NCI-H2196 (cell line): ENCODE measurements around the gene TMEM231.
A peak's percentile ranks its signal among the peaks of the same experiment; 100 is the strongest.
"Not testable (repeated sequence)": the region's sequence is repeated elsewhere in the genome, so short reads cannot be mapped to it uniquely, and the experiment has no call there.

ENCODE experiments used
- DNase-seq: peaks from one replicate; lab custom pipeline; 2025; ENCODE audit not compliant: unreplicated experiment; lab: John Stamatoyannopoulos, UW

TMEM231 gene

GRCh38 chr16:75555707-75556430 lies at the start of gene TMEM231:
TMEM231 (minus strand) TSS chr16:75556252; CDS start chr16:75556209, 43 bp downstream.
- DNase-seq, result peak; percentile 89

DNA sequence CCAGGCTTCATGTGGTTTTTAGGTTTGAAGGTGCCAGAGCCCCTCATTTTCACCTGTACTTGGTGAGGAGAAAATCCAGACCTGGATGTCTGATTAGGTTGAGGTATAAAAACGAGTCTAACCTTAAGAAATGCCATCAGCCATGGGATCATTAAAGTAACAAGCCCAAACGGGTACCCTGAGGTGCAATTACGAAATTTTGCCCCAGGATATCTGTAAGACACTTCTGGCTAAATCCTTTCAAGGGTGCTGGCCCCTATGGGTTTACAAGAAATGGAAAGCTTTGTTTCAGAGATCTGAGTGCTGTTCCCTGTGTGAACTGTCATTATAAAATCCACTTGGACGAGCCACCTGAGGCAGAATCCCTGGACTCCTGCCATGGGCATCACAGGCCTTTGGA lies 47.2 kb upstream of the TMEM231 start:
- no peak for DNase-seq

DNA sequence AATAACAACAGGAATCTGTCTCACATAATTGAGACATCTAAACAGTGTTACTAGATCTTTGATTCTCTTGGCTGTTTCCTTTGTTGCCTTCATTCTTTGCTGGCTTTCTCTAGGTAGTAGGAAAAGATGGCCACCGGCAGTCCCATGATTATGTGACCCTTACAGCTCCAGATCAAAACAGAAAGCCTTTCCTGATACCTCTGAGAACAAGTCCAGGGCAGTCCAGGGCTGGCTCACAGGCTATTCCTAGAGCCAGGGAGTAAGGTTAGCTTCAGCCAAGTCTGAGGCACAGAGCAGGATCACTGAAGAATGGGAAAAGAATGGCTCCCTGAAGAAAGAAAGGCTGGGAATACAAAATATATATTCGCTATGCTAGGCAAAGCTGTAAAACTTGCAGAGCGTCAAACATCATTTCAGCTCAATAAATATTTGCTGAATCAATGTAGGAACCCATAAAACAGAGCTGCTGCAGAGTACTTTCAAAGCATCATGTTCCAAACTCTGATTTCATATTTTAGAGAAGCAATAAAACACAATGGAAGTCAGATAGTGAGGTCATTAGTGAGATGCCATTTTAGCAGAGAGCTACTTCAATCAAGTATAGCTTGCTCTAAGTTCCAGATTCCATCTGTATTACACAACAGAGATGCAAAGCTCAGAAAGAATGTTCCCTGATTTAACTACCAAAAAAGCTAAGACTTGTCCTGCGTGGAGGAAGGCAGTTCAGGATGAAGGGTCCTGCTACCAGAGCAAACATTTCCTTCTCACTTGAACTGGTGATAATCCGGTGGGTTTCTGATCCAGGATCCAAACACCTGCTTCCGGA lies 43.6 kb upstream of the TMEM231 start:
- no peak for DNase-seq

DNA sequence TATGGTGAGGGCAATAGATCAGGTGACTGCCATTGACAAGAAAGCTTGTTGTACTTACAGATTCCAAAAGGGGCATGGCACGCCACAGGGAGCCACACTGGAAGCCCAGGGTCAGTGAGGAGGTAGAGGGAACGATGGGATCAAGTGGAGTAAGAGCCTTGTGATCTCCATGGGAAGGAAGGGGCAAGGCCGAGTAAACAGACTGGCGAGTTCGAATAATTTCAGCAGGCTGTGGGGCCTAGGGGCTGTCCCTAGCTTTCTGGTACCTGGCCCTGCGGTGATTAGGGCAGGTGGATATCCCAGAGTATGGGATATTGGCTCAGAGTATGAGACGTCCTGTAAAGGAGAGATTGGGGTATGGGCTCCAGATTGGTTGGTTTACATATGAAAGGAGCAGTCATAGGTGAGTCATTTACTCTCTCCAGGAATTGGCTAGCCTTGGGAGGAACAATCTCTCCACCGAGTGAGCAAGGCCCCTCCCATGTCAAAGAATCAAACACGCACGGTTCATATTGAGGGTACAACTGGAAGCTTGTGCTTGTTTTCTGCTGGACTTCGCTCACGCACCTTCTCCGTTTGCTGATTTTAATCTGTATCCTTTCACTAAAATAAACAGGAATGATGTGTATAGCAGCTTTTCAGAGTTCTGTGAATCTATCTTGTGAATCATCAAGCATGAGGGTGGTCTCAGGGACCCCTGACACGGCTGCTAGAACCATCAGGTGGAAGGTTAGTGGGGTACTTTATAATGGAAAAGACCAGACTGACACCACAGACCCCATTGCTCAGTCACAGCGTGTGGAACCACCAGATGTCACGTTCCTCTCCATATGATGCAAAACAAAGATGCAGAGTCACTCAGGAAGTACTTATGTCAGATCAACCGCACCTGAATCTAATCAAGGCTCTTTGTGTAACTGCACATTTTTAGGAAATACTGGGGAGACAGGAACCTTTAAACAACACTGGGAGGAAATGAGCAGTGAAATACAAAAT lies 38.1 kb upstream of the TMEM231 start:
- no peak for DNase-seq

- DNase-seq, result no peak
Observed at GRCh38 chr16:75593308-75593707, 37.3 kb upstream of the TMEM231 start.

DNA sequence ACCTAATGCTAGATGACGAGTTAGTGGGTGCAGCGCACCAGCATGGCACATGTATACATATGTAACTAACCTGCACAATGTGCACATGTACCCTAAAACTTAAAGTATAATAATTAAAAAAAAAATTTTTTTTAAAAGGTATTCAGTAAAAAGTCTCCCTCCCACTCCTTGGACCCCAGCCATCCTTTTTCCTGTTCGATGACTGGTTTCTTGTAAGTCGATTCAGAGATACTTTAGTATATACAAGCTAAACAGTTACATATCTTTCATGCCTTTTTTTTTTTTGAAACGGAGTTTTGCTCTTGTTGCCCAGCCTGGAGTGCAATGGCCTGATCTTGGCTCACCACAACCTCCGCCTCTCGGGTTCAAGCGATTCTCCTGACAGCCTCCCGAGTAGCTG lies 35.9 kb upstream of the TMEM231 start:
- DNase-seq, result not testable (repeated sequence)

DNA sequence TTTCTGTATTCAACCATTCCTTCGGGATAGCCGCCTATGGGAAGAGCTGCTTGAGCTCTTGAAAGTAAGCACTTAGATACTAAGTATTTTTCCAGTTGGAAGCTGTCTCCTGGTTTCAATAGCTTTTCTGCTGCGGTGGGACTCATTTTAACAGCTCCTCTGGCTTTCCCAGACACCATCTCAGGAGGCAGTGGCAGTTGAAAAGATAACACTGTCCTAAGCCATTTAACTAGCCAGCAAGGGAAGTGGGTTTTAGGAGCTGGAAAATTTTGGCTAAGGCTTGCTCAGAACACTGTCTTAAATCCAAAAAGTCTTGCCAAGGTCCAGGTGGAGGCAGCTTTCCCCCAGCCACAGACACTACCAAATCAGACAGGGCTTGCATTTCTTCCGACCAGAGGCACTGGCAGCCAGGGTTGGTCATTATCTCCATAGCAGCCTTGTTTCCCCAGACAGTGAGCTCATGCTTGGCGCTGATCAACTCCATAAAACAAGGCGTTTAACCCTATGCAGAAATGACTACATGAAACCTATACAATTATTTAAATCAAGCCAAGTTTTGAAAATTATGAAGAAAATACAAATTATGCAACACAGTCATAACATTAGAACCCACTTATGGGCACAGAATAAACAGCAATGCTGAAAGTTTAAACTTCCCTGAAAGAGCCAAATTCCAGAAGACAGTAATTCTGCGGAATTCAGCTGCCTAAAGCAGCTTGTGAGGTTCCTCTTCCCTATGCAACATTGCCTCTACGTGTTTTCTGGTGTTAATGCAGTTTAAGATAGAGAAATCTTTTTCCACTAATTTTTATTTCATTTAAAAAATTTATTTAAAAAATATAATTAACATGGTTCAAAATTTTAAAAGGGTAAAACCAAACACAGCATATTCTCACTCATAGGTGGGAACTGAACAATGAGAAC lies 35.1 kb upstream of the TMEM231 start:
- no peak for DNase-seq

DNA sequence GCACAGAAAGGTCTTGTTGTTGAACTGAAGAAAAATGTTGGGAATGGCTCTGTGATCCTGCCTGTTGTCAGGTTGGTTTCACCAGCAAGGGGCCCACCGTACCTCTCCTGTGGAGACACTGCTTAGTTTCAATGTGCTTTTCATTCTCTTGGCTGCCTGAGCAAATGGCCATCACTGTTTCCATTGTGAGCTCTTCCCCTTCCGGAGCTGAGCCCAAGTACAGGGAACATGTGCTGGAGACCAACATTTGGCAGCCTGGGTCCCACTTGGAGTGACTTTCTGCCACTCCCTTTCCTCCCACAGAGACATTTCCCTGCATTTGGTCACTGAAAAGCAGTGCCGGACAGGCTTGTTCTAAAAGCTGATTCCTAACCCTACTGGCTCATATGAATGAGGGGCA lies 33.3 kb upstream of the TMEM231 start:
- no peak for DNase-seq

DNA sequence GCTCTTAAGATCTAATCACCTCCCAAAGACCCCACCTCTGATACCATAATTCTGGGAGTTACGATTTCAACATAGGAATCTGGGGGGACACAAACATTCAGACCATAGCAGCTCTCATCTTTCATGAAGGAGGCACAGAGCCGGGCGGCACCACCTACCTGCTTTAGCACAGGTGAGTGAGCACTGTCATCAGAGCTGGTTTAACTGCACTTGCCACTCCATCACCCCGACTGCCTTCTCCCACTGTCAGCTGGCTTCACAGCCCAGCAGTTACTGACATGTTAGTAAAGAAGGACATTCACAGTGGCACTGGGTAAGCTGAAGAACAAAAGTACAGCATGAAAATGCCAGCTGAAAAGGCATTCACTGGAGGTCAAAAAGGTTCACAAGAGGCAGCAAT lies 32.7 kb upstream of the TMEM231 start:
- no peak for DNase-seq

GRCh38 chr16:75584108-75584507 lies 28.1 kb upstream of the TMEM231 start:
- no peak for DNase-seq

DNA sequence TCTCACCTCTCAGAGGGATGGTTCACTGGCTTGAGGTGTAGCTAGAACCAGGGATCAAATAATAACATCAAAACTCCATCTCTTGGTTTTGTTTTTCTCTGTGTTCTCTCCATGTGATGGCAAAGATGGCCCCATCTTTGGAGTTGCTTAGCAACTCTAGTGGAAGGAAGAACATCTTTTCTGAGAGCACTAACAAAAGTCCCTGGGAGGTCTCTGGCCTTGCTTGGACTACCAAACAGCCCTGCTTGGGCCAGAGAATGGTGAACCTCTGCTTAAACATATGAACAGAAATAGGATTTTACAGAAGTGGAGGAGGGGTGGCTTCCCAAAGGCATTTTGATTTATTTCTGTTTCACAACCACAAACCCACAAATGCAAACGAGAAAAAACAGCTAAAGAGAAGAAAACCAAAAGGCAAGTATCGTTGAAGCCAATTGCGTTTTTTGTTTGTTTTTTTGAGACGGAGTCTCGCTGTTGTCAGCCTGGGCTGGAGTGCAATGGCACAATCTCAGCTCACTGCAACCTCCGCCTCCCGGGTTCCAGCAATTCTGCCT lies 23.3 kb upstream of the TMEM231 start:
- DNase-seq, result no peak

GRCh38 chr16:75578725-75579124 lies 22.7 kb upstream of the TMEM231 start:
- no peak for DNase-seq

GRCh38 chr16:75578212-75578611 lies 22.2 kb upstream of the TMEM231 start:
- DNase-seq, result no peak

DNA sequence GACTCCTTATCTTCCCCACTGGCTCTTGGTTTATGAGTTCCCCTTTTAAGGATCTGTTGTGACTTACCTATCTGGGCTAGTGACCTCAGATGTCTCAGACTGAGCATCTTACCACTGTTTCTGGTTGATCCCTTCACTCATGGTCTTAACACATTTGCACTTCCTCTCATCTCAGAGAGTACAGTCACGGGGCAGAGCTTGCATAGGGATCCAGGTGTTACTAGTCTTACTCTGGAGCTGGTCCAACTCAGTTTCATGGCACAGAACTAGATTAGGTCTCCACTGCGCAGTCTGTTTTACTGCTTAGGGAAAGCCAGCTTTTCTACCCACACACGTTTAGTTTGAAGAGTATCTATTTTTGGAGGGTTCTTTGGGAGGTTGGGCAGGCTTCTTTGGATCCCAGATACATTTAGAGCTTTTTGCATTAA lies 20.3 kb upstream of the TMEM231 start:
- DNase-seq, result no peak

GRCh38 chr16:75575958-75576357 lies 19.9 kb upstream of the TMEM231 start:
- no peak for DNase-seq

GRCh38 chr16:75573955-75574354 lies 17.9 kb upstream of the TMEM231 start:
- DNase-seq, result no peak

GRCh38 chr16:75572864-75573542 lies 17.0 kb upstream of the TMEM231 start:
- DNase-seq, result no peak

GRCh38 chr16:75570396-75571065 lies 14.5 kb upstream of the TMEM231 start:
- DNase-seq, result no peak

DNA sequence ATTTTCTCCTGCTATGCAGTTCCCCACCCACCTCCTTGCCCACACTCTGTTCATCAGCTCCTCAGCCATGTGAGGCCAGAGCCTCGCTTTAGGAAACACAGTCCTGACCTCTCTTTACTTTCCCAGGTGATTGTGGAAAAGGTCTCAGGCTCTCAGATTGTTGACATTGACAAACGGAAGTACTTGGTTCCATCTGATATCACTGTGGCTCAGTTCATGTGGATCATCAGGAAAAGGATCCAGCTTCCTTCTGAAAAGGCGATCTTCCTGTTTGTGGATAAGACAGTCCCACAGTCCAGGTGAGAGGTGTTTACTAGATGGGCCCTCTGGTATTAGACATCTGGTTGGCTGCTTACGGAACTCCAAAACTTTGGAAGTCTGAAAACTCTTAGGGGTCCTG lies 11.9 kb upstream of the TMEM231 start:
- DNase-seq, result no peak
